Activated CD4-positive, alpha-beta T cell treated with anti-CD3 and anti-CD28 coated beads, Interleukin-2, amount 50 U/mL, for 1 hour (primary cell): ENCODE data around the gene COQ7.
A peak's percentile ranks its signal among the peaks of the same experiment; 100 is the strongest.

Source experiments
- DNase-seq: peaks from one replicate; pipeline ENCODE4 v3.0.0-alpha.2; 2020

Gene COQ7

GRCh38 chr16:19067349-19068236 is at the start of gene COQ7:
COQ7 (plus strand) TSS chr16:19067614; CDS start chr16:19067665, 51 bp downstream.
- peak; percentile 99 for DNase-seq

GRCh38 chr16:19020689-19021088 is 46.7 kb upstream of the COQ7 start:
- DNase-seq: no peak

GRCh38 chr16:19021747-19022146 is 45.7 kb upstream of the COQ7 start:
- DNase-seq: no peak

- DNase-seq: no peak
Observed at GRCh38 chr16:19027416-19027815, 40.0 kb upstream of the COQ7 start.

GRCh38 chr16:19029980-19030379 is 37.4 kb upstream of the COQ7 start:
- DNase-seq: no peak

GRCh38 chr16:19031738-19032137 is 35.7 kb upstream of the COQ7 start:
- no peak for DNase-seq

GRCh38 chr16:19033761-19034160 is 33.7 kb upstream of the COQ7 start:
- no peak for DNase-seq

- no peak for DNase-seq
Observed at GRCh38 chr16:19040400-19040799, 27.0 kb upstream of the COQ7 start.

- no peak for DNase-seq
Observed at GRCh38 chr16:19044769-19045168, 22.6 kb upstream of the COQ7 start.

- no peak for DNase-seq
Observed at GRCh38 chr16:19046062-19046461, 21.4 kb upstream of the COQ7 start.

GRCh38 chr16:19062706-19063105 is 4.7 kb upstream of the COQ7 start:
- DNase-seq: no peak

- DNase-seq: no peak
Observed at GRCh38 chr16:19066988-19067348, 446 bp upstream of the COQ7 start.

- no peak for DNase-seq
Observed at GRCh38 chr16:19068237-19068815, 912 bp downstream of the COQ7 start.

GRCh38 chr16:19071811-19072777 is 4.7 kb downstream of the COQ7 start:
- peak; percentile 55 for DNase-seq

- DNase-seq: no peak
Observed at GRCh38 chr16:19073344-19073743, 5.9 kb downstream of the COQ7 start.

- no peak for DNase-seq
Observed at GRCh38 chr16:19073863-19074262, 6.4 kb downstream of the COQ7 start.

- no peak for DNase-seq
Observed at GRCh38 chr16:19075511-19075910, 8.1 kb downstream of the COQ7 start.

GRCh38 chr16:19077879-19078278 is 10.5 kb downstream of the COQ7 start:
- no peak for DNase-seq

- DNase-seq: no peak
Observed at GRCh38 chr16:19083670-19084069, 16.3 kb downstream of the COQ7 start.

- DNase-seq: no peak
Observed at GRCh38 chr16:19084139-19084538, 16.7 kb downstream of the COQ7 start.

- DNase-seq: no peak
Observed at GRCh38 chr16:19084879-19085278, 17.5 kb downstream of the COQ7 start.

GRCh38 chr16:19085679-19086200 is 18.3 kb downstream of the COQ7 start:
- no peak for DNase-seq
